ENCODE results near the gene TRABD2A.

TRABD2A gene

DNA sequence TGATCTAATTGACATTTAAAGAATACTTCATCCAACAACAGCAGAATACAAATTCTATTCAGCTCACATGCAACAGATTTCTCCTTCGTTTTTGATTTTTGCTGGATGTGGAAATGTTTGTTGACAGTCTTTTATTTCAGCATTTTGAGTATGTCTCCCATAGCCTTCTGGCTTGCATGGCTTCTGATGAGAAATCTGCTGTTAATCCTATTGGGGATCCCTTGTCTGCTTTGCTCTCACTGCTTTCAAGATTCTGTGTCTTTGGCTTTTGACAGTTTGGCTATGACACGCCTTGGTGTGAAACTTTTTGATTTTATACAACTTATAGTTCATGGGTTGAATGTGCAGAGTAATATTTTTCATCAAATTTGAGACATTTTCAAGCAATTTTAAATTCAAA is 44.7 kb downstream of the TRABD2A start:
- H3K27ac ChIP-seq (ENCODE audit: low read length) = no peak overlapping the region
- H3K9ac ChIP-seq (ENCODE audit: low read length) = no peak overlapping the region
- no peak for DNase-seq
- H3K27me3 ChIP-seq (replicated peaks; ENCODE audit: insufficient read depth, low read length) = no peaks in the 10 kb centered on the region
- no peak overlapping the region for H3K4me3 ChIP-seq (ENCODE audit: low read length)
- no peaks in the 10 kb centered on the region for H4K20me1 ChIP-seq (ENCODE audit: insufficient read depth, low read length)
- no peaks in the 10 kb centered on the region for H3K4me1 ChIP-seq (ENCODE audit: low read length)
- TF ChIP-seq EZH2 (optimal IDR thresholded peaks at IDR 0.05; ENCODE audit: low read depth, low read length) = no peak
- TF ChIP-seq, protein P1, sequence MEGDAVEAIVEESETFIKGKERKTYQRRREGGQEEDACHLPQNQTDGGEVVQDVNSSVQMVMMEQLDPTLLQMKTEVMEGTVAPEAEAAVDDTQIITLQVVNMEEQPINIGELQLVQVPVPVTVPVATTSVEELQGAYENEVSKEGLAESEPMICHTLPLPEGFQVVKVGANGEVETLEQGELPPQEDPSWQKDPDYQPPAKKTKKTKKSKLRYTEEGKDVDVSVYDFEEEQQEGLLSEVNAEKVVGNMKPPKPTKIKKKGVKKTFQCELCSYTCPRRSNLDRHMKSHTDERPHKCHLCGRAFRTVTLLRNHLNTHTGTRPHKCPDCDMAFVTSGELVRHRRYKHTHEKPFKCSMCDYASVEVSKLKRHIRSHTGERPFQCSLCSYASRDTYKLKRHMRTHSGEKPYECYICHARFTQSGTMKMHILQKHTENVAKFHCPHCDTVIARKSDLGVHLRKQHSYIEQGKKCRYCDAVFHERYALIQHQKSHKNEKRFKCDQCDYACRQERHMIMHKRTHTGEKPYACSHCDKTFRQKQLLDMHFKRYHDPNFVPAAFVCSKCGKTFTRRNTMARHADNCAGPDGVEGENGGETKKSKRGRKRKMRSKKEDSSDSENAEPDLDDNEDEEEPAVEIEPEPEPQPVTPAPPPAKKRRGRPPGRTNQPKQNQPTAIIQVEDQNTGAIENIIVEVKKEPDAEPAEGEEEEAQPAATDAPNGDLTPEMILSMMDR (IDR thresholded peaks at IDR 0.05; ENCODE audit: low read length) = no peak
- no peak for TF ChIP-seq EZH2phosphoT487 (IDR thresholded peaks at IDR 0.05; ENCODE audit: low read length)
- no peaks in the 10 kb centered on the region for H3K79me2 ChIP-seq (ENCODE audit: low read length)
- H3F3A ChIP-seq (ENCODE audit: insufficient read depth, low read length) = no peaks in the 10 kb centered on the region
- no peaks in the 10 kb centered on the region for H3K9me2 ChIP-seq (replicated peaks; ENCODE audit: insufficient read depth, low read length)
- H3K9me3 ChIP-seq (replicated peaks; ENCODE audit: insufficient read depth, low read length) = no peaks in the 10 kb centered on the region
- H3K36me3 ChIP-seq (replicated peaks; ENCODE audit: insufficient read depth, low read length) = no peaks in the 10 kb centered on the region
- H2AFZ ChIP-seq (ENCODE audit: low read length) = no peak overlapping the region
- no peak overlapping the region for H3K4me2 ChIP-seq (ENCODE audit: low read depth, low read length)

DNA sequence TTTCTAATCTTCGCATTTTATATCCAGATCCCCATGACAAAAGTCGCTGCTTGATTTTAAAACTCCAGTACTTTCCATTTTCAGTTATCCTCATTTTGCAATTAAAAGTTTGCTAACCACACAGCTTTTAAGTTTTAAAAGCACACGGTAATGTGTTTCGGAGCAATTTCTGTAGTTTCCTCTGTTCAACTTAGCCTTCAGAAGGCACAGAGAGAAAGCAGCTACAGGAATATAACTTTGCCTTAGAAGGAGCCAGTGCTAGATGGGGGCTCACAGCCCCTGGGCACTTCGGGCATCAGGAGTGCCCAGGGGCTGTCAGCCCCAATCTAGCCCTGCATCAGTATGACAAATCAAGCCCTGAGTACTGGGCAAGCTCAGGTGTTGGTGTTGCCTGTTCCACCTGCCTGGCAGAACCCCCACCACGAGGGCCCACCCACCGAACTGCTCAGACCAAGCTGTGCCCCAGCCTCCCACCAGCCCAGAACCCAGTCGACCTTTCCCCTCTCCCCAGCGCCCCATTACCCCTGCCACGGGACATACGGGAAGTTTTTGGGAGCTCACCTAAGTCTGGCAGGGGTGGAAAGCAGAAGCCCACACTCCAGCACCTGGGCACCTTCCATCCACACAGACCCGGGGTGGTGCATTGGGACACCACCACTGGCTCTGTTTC is 47.3 kb downstream of the TRABD2A start:
- Histone ChIP-seq H3K4me3 (ENCODE audit: low read length) (no peak overlapping the region), H3K36me3 (replicated peaks; ENCODE audit: insufficient read depth, low read length) (no peaks in the 10 kb centered on the region), H3F3A (ENCODE audit: insufficient read depth, low read length) (no peaks in the 10 kb centered on the region), H3K9me3 (replicated peaks; ENCODE audit: insufficient read depth, low read length) (no peaks in the 10 kb centered on the region), H4K20me1 (ENCODE audit: insufficient read depth, low read length) (no peaks in the 10 kb centered on the region), H2AFZ (ENCODE audit: low read length) (no peak overlapping the region), H3K27me3 (replicated peaks; ENCODE audit: insufficient read depth, low read length) (no peaks in the 10 kb centered on the region), H3K4me1 (ENCODE audit: low read length) (peaks cover 2% of the 10 kb centered on the region; the same call in 1 of the 2 replicates), H3K9ac (ENCODE audit: low read length) (no peak overlapping the region), H3K27ac (ENCODE audit: low read length) (no peak overlapping the region), H3K4me2 (ENCODE audit: low read depth, low read length) (no peak overlapping the region), H3K79me2 (ENCODE audit: low read length) (no peaks in the 10 kb centered on the region), H3K9me2 (replicated peaks; ENCODE audit: insufficient read depth, low read length) (no peaks in the 10 kb centered on the region)
- DNase-seq = no peak
- TF ChIP-seq EZH2 (optimal IDR thresholded peaks at IDR 0.05; ENCODE audit: low read depth, low read length) (no peak), EZH2phosphoT487 (IDR thresholded peaks at IDR 0.05; ENCODE audit: low read length) (no peak)
- TF ChIP-seq, protein P1 (IDR thresholded peaks at IDR 0.05; ENCODE audit: low read length) = no peak

DNA sequence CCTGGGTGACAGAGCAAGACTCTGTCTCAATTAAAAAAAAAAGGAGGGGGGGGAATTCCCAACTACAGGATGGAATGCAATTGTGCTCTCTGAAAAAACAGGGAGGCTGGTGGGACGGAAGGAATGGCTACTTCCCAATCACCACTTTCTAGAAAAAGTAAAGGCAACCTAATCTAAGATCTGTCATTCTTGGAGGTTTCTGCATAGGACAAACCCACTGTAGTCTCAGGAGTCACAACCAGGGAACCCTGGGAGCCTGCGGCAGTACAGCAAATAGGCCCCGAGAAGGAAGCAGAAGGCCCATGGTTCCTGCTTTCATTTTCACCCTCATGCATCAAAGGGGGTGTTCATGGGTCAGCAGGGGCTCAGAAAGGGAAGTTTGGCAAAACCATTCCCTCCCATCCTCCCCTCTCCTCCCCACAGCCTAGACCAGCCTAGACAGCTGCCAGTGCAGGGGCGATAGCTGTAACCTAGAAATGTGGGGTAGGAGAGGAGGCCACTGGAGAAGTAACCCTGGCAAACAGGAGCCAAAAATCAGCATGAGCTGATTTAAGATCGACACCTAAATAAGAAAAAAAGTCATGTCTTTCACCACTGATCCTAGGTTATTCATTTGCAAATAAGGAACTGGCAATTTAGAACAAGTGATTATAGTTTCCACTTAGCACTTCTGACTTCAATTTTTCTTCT is 48.0 kb downstream of the TRABD2A start:
- Histone ChIP-seq H3K4me2 (ENCODE audit: low read depth, low read length) (peak overlapping the region; percentile 28; the same call in 1 of the 2 replicates), H2AFZ (ENCODE audit: low read length) (peak overlapping the region; percentile 18)

More for the DNA sequence above, 48.0 kb downstream of the TRABD2A start:
- Histone ChIP-seq H3K36me3 (replicated peaks; ENCODE audit: insufficient read depth, low read length) (no peaks in the 10 kb centered on the region), H3K4me3 (ENCODE audit: low read length) (no peak overlapping the region), H3F3A (ENCODE audit: insufficient read depth, low read length) (no peaks in the 10 kb centered on the region), H3K9ac (ENCODE audit: low read length) (no peak overlapping the region), H3K27me3 (replicated peaks; ENCODE audit: insufficient read depth, low read length) (no peaks in the 10 kb centered on the region), H3K9me2 (replicated peaks; ENCODE audit: insufficient read depth, low read length) (no peaks in the 10 kb centered on the region), H3K79me2 (ENCODE audit: low read length) (no peaks in the 10 kb centered on the region), H3K27ac (ENCODE audit: low read length) (peak overlapping the region; percentile 12; the same call in 1 of the 2 replicates), H3K9me3 (replicated peaks; ENCODE audit: insufficient read depth, low read length) (no peaks in the 10 kb centered on the region), H4K20me1 (ENCODE audit: insufficient read depth, low read length) (no peaks in the 10 kb centered on the region), H3K4me1 (ENCODE audit: low read length) (peaks cover 9% of the 10 kb centered on the region)
- TF ChIP-seq EZH2phosphoT487 (IDR thresholded peaks at IDR 0.05; ENCODE audit: low read length) (no peak), EZH2 (optimal IDR thresholded peaks at IDR 0.05; ENCODE audit: low read depth, low read length) (no peak)
- TF ChIP-seq, protein P1 (IDR thresholded peaks at IDR 0.05; ENCODE audit: low read length) = no peak
- DNase-seq = no peak
